GM12865 (cell line): ENCODE measurements around the gene ADCY4.

Experiments used
- DNase-seq: peaks from one replicate; pipeline ENCODE4 v3.0.0; 2010; ENCODE audit warnings: low read depth
- H3K4me3 ChIP-seq: 2 replicates; pipeline ENCODE4 v1.5.1; 2011; ENCODE audit warnings: mild to moderate bottlenecking, low read depth, low read length, control low read depth
- TF ChIP-seq, protein P1 (sequence below): IDR thresholded peaks from 2 replicates; pipeline ENCODE4 v1.5.1; 2011; ENCODE audit warnings: low read length, control low read depth, low read depth, inconsistent platforms; ENCODE audit not compliant: insufficient read depth; ENCODE audit errors: missing control alignments

The ADCY4 gene

DNA sequence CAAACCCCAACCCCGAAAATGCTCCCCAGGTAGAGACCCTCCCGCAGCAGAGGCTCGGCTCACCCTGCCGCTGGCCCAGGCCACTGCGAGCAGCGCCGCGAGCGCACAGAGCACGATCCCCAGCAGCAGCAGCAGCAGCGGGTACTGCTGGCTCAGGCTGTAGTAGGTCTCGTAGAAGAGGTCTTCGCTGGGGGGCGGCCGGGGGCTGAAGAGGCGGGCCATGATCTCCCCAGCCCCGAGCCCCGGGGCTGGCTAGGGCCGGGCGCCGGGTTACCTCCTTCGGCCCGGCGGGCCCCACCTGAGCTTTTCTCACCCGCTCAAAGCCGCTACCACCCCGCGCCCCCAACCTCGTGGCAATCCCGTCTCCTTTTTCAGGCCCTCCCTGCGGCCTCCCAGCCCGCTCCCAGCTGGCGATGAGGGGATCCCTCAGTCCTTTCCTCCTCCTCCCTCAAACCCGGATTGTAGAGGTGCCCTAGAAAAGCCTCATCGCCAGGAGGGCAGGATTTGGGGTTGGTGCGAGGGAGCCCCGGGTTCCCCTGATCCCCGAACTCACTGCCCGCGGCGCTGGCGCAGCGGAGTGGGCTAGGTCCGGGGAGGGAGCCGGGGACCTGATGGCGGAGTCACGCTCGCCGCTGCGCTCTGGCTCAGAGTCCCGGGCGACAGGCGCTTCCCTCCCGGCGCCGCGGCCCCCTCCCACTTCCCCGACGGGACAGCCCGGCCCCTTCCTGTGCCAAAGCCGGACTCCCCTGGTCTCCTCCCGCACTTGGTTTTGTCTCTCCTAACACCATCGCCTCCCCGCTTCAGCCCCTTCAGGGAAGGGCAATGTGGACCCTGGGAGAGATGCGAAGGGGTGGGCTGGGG, at the start of gene ADCY4:
Gene ADCY4 (minus strand): TSS at position 641 of the 861 bp plus-strand sequence. CDS start 419 bp downstream, at position 222.
- H3K4me3 ChIP-seq: peak within 1 kb of the TSS; percentile 25
- TF ChIP-seq, protein P1, sequence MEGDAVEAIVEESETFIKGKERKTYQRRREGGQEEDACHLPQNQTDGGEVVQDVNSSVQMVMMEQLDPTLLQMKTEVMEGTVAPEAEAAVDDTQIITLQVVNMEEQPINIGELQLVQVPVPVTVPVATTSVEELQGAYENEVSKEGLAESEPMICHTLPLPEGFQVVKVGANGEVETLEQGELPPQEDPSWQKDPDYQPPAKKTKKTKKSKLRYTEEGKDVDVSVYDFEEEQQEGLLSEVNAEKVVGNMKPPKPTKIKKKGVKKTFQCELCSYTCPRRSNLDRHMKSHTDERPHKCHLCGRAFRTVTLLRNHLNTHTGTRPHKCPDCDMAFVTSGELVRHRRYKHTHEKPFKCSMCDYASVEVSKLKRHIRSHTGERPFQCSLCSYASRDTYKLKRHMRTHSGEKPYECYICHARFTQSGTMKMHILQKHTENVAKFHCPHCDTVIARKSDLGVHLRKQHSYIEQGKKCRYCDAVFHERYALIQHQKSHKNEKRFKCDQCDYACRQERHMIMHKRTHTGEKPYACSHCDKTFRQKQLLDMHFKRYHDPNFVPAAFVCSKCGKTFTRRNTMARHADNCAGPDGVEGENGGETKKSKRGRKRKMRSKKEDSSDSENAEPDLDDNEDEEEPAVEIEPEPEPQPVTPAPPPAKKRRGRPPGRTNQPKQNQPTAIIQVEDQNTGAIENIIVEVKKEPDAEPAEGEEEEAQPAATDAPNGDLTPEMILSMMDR: no peak
- no peak for DNase-seq

DNA sequence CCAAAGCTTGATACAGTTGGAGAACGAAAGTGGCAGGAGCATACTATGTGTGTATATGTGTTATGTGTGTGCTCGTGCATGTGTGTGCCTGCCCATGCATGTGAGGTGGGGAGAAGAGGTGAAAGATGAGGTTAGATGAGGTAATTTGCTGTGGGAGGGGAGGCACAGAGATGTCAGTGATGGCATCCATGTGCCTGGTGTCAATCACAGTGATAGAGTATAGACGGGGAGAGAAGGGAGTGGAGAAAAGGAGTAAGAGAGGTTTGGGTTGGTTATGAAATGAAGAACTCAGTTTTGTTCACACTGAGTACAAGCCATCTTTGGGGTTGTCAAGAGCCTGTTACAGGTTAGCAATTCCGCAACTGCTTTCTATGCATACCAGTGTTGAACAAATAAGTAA, 49.3 kb upstream of the ADCY4 start:
- H3K4me3 ChIP-seq: no peak overlapping the region
- no peak for DNase-seq
- TF ChIP-seq, protein P1: no peak

DNA sequence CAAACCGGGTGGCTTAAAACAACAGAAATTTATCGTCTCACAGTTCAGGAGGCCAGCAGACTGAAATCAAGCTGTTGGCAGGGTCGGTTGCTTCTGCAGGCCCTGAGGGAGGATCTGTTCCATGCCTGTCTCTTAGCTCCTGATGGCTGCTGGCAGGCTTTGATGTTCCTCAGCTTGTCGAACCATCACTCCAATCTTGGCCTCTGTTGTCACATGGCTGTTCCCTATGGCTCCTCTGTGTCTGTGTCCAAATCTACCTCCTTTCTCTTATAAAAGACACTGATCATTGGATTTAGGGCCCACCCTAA, 47.1 kb upstream of the ADCY4 start:
- TF ChIP-seq, protein P1: no peak
- no peak for DNase-seq
- no peak overlapping the region for H3K4me3 ChIP-seq

DNA sequence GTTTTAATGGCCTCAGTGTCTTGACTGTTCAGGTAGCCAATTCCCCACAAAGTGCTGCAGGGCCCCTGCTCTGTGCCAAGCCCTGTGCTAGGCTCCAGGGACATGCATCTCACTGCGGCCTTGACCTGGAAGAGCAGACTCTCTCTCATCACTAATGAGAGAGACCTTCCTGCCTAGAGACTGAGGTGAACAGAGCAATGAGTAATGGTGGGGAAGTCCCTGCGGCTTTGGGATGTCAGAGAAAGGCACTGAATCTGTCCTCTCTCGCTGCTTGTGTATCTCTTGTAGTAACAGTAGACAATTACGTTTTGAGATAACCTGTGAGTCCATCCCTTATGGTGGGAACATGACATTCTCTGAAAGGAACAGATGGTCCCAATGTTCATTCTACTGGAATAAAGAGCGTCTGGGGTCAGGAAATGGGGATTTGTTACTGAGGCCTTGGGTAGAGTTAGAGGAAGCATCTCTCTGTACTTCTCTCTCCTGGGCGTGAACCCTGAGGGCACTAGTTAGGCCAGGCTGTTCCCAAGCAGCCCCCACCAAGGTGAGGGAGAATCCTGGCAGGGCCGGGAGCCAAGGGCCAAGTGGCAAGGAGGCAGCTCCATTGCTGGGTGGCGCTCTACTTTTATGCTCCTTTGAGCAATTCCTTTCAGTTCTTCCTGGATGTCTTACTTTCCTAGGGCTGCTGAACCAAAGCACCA, 46.6 kb upstream of the ADCY4 start:
- no peak overlapping the region for H3K4me3 ChIP-seq
- no peak for DNase-seq
- TF ChIP-seq, protein P1: no peak

DNA sequence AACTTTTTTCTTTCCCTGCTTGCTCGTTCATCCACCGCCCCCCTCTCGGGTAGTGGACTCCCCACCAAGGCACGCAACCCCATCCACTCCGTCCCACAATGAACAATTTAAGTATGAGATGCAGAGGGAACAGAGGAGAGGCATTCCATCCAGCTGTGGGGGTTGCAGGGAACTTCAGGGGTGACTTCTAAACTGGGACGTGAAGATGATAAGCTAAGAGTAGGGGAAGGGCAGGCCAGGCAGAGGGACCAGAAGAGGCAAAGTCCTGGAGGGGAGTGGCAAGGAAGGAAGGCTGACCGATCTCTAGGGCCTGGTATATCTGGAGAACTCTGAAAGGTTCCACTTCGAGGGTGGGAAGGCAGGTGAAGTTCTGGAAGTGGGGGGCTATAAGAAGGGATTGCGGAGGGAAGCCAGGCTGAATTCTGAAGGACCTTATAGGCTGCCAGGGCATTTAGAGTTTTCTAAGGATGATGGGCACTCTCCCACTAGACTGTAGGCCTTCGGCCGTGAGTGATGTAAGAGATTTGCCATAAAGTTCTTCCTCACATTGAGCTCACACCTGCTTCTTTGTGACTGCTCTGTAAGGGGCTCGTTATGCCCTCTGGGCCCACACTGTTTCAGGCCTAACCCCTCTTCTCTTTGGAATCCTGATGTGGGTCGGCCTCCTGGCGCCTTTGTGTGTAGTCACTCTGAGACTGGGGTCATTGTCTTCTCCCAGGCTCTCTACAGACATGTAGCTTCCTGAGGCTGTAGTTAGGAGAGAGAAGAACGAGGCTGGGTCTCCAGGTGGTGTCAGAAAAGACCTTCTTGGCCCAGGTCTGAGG, 45.2 kb upstream of the ADCY4 start:
- DNase-seq: no peak
- H3K4me3 ChIP-seq: no peak overlapping the region
- TF ChIP-seq, protein P1: no peak

DNA sequence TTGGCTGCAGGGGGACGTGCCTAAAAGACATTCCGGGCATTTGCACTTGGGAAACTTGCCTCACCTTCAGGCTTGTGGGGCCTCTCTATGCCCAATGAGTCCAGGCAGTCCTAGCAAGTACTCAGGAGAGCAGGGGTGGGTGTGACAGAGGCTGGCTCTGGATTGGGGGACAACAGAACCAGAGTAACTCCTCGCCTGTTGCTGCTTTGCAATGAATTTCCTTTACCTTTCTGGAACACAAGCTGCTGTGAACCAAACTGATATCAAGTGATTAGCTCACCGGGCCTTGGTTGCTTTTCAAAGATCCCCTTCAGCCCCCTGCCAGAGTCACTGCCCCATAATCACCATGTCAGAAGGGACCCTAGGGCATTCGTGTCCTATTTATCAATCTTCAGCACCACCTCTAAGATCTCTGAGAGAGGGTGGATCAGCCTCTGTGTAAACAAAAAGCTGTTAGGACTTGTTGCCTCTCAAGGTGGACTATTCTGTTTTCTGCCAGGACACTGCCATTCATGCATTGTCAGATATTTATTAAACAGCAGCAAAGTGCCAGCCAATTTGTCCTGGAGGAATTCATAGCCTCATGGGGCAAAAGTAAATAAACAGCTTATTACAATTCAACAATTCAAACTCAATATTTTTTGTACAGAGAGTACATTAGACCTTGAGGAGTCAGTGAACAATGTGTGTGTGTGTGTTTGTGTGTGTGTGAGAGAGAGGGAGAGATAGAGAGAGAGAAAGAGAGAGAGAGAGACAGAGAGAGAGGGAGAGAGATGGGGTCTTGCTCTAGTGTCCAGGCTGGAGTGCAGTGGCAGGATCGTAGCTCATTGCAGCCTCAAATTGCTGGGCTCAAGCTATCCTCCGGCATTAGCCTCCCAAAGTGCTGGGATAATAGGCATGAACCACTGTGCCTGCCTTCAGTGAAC, 44.4 kb upstream of the ADCY4 start:
- TF ChIP-seq, protein P1: no peak
- H3K4me3 ChIP-seq: no peak overlapping the region
- DNase-seq: no peak
